SHP77 (cell line): ENCODE data around the gene AVPR2.

Experiments used
- DNase-seq, 2 experiments: peaks; one replicate each; lab custom pipeline; 2025; lab: John Stamatoyannopoulos, UW

AVPR2 gene

DNA sequence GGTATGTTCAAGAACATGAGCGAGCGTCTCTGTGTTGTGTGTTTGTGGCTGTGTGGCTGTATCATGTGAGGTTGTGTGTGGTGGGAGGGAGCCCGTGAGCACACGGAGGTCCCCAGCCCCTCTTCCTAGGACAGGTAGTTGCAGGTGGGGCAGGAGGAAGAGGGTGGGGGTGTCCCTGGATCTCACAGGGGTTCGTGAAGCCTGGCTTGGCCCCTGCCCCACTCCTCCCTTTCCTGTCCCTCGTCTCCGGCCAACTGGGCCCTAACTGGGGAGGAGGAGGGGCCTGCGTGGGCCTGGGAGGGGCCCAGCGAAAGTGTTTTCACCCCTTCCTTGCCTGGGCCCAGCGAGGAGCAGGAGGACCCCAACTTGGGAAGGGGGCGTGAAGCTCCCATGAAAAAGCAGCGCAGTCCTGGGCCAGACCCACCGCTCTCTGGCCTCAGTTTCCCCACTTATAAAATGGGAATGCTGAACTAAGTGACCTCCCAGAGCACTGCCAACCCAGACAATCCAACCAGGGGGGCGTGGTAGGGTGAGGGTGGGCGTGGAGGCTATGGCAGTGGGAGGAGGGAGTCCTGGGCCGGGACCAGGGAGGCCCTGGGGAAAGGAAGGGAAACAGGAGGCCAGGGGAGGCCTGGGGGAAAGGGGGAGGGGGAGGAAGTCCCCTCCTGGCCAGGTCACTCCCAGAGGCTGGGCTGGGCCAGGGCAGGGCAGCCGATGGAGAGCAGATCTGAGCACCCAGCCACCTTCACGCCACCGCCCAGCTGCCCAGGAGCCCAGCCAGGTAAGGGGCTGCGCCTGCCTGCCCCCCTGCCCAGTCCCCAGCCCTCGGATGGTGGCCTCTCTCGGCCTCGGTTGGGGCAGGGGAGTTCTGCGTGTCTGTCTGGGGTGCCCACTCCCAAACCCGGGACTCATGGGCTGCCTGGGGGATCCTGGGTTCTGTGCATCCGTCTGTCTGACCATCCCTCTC, at the start of gene AVPR2:
TSS of gene AVPR2 (plus strand) at position 683 of the 967 bp plus-strand sequence. CDS start 473 bp downstream, outside the sequence.
- DNase-seq = no peak

DNA sequence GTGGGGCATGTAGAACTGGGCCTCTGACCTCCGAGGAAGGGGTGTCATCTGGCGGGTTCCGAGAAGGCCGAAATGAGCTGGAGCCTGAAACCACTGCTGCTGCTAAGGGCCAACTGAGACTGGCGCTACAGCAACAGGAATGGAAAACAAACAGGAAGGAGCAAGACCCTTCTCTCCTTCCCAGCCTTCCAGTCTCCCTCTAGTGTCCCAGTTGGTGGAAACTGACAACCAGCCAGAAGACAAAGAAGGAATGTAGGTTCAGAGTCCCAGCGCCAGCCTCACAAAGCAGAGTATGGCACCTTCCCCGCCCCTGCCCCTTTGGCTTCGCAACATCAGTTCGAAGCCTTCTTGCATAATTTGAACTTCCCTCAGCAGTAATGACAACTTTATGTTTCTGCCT, 49.8 kb upstream of the AVPR2 start:
- no peak for DNase-seq

DNA sequence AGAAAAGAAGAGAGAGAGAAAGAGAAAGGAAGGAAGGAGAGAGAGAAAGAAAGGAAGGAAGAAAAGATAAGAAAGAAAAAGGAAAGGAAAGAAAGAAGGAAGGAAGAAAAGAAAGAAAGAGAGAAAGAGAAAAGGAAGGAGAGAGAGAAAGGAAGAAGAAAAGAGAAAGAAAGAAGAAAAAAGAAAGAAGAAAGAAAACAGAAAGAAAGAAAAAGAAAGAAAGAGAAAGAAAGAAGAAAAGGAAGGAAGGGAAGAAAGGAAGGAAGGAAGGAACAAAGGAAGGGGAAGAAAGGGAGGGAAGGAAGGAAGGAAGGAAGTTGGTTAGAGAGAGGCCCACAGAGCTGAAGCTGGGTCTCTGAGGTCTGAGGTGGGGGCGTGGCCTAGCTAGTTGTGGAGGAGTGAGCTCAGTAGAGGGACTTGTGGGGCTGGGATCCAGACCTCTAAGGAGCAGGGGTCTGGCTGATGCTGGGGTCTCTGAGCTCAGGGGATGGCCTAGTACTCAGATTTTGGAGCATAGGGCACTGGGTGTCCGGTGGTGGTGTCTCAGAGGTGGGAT, 47.0 kb upstream of the AVPR2 start:
- DNase-seq = no peak

DNA sequence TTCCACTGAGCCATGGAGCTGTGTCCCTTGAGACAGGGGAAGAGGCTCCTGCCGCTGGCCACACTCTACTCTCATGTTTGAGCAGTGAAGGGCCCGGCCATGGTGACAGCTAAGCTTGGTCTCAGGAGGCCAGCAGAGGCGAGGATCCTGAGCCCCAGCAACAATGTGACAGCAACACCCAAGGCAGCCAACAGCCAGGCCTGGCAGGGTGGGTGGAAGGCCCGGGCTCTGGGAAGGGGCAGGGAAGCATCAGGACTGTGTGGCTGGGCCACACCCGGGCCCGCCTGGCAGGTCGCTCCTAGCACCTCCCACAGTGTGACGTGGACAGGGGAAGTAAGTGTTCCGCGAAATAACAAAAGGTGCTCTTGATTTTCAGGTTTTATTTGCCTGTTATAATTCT, 43.3 kb upstream of the AVPR2 start:
- DNase-seq = no peak

DNA sequence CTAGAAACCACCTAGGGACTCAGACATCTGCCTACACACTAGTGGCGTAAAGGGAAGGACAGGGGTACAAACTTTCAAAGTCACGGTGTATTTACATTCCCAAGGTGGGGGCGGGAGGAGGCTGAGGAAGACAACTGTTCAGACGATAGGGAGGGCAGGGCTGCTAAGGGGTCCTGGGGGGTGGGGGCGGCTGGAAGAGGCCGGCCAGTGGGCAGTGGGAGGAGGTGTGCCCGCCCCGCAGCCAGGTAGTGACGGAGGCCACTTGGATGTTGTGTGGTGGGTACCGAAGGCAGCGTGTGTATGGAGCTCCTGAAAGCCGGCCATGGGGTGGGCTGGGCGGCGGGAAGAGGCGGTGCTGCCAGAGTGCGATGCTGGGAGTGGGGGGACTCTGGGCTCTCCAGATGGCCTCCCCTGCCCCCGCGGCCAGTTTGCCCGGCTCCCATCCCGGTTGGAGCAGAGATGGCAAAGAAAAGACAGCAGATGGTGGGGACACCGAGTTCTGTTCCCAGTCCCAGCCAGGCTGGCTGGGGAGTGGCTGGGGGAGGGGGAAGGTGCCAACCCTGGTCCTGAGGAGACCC, 42.7 kb upstream of the AVPR2 start:
- DNase-seq = no peak

- DNase-seq = no peak
Observed at GRCh38 chrX:153862369-153863250, 41.9 kb upstream of the AVPR2 start.

DNA sequence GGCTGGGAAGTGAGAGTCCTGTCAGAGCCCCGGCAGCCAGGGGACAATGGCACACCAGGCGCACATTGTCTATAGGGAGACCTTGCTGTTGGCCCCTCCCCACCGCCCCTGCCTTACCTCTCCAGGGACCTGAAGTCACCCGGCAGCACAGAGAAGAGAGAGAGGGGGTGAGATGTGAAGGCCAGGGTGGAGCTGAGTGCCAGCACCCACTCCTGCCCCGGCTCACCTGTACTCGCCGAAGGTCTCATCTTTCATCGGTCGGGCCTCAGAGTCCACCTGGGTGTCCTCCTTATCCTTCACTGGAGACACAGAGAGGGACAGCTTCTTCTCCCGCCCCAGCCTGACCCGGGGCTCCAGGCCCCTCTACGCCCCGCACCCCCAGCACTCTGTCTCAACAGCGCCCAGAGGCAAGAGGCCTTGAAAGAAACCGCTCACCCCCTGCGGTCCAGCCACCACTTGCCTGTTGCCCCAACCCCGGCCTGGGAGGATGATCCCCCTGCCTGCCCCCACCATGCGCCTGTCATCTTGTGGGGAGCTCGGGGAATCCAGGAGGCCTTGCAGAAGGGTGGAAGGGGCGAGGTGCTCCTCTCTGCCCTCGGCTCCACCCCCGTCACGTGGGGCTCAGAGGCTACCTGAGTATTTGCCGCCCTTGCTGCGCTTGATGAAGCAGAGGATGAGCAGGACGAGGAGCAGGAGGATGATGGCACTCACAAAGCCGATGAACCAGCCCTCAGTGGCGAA, 41.1 kb upstream of the AVPR2 start:
- no peak for DNase-seq

DNA sequence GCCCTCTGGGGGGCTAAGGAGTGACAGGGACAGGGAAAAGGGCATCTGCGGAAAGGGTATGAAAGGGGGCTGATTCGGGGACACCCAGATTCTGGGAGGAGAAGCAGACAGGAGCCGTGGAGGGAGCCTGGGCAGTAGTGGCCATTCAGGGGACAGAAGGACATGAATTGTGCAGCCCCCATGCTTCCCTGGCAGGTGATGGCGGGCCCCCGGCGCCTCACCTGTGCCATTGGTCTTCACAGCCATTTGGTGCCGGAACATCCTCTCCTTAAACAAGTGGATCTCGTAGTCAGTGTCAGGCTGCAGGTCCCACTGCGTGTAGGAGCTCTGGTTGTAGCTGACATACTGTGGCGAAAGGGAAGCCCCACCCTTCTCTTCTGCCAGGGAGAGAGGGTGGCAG, 40.4 kb upstream of the AVPR2 start:
- no peak for DNase-seq

GRCh38 chrX:153864561-153865320, 39.7 kb upstream of the AVPR2 start:
- no peak for DNase-seq

DNA sequence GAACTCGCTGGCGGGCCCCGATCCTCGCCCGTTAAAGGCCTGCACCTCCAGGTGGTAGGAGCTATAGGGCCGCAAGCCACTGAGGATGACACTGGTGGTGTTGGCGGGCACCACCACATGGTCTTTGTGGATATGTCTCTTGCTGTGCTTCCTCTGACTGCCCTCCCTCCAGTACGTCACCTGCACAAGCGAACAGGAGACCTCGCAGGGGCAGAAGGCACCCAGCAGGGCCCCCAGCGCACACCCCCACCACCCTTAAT, 39.2 kb upstream of the AVPR2 start:
- DNase-seq = no peak

DNA sequence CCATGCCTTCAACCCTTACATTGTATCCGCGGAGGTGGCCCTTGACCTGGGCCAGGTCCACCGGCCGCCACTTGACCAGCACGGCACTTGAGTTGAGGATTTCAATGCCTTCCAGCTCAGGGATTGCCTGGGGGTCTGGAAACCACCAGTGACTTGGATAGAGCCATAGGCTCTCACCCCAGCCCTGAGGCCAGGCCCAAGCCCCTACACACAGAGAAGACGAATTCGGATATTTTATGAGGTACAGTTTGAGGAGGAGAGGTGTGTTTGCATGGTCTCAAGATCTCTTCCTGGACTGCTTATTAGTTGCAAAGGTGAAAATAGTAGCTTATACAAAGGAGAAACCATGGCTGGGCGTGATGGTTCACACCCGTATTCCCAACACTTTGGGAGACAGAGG, 38.8 kb upstream of the AVPR2 start:
- no peak for DNase-seq

DNA sequence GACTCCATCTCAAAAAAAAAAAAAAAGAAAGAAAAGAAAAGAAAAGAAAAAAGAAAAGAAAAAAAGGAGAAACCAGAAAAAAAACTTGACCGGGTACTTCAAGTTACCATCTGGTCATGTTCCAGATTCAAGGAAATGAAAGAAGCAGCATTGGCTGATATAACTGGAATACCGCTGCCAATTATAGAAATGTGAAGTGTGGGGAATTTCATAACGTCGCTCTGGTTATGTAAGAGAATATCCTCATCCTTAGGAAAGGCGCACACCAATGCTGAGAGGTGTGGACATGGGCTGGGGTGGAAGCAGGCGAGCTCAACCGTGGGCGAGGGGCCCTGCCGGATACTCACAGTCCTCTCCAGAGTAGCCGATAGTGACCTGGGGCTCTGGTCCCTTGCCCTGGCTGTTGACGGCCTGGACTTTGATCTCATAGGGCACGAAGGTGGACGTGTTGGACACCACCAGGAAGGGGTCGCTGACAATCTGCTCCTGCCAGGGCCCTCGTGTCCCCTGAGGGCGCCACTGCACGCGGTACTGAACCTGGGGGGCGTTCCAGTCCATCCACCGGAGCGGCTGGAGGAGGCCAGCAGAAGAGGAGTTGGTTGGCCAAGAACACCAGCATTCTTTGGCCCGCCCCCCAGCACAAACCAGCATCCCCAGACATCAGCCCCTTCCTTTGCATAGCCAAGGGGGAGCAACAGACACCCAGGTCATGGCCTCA, 38.0 kb upstream of the AVPR2 start:
- DNase-seq = no peak

DNA sequence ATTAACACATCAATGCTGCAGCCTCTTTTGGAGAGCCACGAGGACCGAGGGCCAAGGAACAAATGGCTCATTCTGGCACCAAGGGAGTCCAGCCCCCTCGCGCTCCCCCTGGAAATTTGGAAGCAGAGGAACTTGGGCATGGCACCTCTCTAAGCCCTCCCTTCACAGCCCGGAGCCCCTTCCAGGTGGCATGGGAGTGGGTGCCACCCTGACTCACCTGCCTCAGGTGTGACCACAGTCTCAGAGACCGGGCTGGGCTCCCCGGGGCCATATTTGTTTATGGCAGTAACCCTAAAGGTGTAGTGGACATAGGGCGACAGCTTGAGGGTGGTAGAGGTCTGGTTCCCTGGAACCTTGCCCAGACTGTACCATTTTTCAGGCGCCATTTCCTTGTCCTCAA, 37.3 kb upstream of the AVPR2 start:
- DNase-seq = no peak

GRCh38 chrX:153867671-153868070, 36.8 kb upstream of the AVPR2 start:
- DNase-seq = no peak

GRCh38 chrX:153868576-153869472, 35.6 kb upstream of the AVPR2 start:
- no peak for DNase-seq

DNA sequence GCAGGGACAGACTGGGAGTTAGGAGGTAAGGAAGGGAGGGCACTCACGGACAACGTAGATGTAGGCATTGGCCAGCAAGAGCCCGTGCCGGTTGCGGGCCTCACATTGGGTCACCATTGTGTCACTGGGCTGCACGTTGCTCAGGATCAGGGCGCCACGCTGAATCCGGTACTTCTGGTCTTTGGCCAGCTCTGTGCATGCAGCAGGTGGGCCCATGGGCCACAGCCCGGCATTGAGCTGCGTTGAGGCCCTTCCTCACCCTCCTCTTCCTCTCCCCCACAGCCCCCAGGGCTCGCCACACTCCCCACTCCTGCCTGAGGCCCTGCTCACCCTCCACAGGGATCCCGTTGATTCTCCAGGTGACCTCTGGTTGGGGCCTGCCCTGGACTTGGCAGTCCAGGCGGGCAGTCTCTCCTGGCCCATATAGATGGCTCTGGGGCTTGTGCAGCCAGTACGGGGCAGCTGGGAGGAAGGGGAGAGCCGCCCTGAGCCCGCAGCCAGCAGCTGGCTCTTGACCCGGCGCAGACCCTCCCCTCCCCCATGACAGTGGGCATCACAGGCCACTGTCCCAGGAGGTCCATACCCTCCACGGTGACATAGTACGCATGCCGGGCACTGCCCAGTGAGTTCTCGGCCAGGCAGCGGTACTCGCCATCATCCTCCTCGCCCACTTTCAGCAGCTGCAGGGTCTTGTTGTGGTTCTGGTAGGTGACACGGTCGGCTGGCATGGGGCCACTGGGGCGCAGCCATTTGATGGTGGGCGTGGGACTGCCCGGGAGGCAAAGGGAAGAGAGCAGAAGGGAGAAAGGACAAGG, 34.8 kb upstream of the AVPR2 start:
- DNase-seq = no peak

GRCh38 chrX:153870288-153870690, 34.2 kb upstream of the AVPR2 start:
- no peak for DNase-seq

DNA sequence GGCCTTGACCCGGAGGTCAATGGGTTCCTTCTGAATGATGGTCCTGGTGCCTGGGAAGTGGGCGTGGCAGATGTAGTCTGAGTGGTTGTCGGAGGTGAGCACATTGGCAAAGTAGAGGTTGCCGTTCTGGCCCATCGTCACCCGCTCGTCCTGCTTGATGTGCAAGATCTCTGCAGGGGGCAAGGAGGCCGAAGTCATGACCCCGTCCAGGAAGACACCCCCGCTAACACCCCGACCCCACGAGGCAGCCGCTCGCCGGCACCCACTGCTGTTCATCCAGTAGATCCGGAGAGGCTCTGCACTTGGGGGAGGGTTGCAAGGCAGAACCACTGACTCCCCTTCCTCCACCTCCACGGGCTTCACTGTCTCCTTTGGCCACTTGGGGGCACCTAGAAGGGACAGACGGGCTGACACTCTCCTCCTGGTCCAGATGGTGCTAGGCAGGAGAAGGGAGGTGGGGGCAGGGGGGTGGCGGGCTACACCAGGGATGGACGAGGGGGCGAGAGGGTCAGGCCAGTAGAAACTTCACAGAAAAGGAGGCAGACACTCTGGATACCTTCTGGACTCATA, 33.6 kb upstream of the AVPR2 start:
- no peak for DNase-seq
